Measurements from ENCODE around the gene COCH. TPM values are rescaled to one million over a fixed set of nuclear protein-coding genes. Genes with fewer than 3 reads are reported as not detected.

COCH gene
- total and polyA plus RNA-seq, 2 experiments from 2014 or later: 12.9 to 20.6 TPM

GRCh38 chr14:30938617-30939016, 64.3 kb downstream of the COCH start:
- TF ChIP-seq ZNF114 (CRISPR knock-in tag; IDR thresholded peaks at IDR 0.05): no peak
- TF ChIP-seq EZH2 (IDR thresholded peaks at IDR 0.05; ENCODE audit: low read depth, unreplicated experiment): no peak
- TF ChIP-seq EZH2phosphoT487 (IDR thresholded peaks at IDR 0.05; ENCODE audit: unreplicated experiment): no peak
- no peaks in the 10 kb centered on the region for H3F3A ChIP-seq (replicated peaks; ENCODE audit: low read depth)
- no peak overlapping the region for H2AFZ ChIP-seq
- H4K20me1 ChIP-seq (replicated peaks; ENCODE audit: insufficient read depth): no peaks in the 10 kb centered on the region
- H3K79me2 ChIP-seq (replicated peaks; ENCODE audit: insufficient read depth): no peaks in the 10 kb centered on the region
- H3K27me3 Mint-ChIP-seq (ENCODE audit: insufficient read depth, low read depth, poor library complexity): peaks cover 3% of the 10 kb centered on the region
- no peaks in the 10 kb centered on the region for H3K9me2 ChIP-seq (ENCODE audit: insufficient read depth)
- H3K36me3 Mint-ChIP-seq (ENCODE audit: low read depth): peaks cover 27% of the 10 kb centered on the region
- H3K4me3 Mint-ChIP-seq: no peak overlapping the region
- H3K9me3 Mint-ChIP-seq: no peaks in the 10 kb centered on the region
- H3K27me3 ChIP-seq (ENCODE audit: insufficient read depth): no peaks in the 10 kb centered on the region
- 0 out of 2 replicates have a peak, but pooled peaks cover 5% of the 10 kb centered on the region for H3K36me3 ChIP-seq (ENCODE audit: insufficient read depth)
- H3K4me3 ChIP-seq: no peak overlapping the region
- no peak for DNase-seq (ENCODE audit: low spot score)
- no peak overlapping the region for H3K4me2 ChIP-seq
- peaks cover 5% of the 10 kb centered on the region; the same call in 2 of the 3 replicates for H3K4me1 Mint-ChIP-seq
- no peak for ATAC-seq
- no peaks in the 10 kb centered on the region for H3K4me1 ChIP-seq (ENCODE audit: insufficient read depth)
- H3K27ac ChIP-seq (ENCODE audit: low read depth): no peak overlapping the region
- no peak overlapping the region for H3K27ac Mint-ChIP-seq

Other genes with a start within 250 kb of the COCH start
- 13.4 and 25.9 TPM in 2 replicates for gene AP4S1, start 151.1 kb downstream of the COCH start, total RNA-seq (2014; rRNA removed; shearing (Covaris generic))
- gene AP4S1, start 151.1 kb downstream of the COCH start, polyA plus RNA-seq (2016; fragmentation: Nextera tagmentation; extraction: Ambion mirVana): 13.3 and 15.7 TPM in 2 replicates
- 39.0 and 40.6 TPM in 2 replicates for gene STRN3, start 151.8 kb downstream of the COCH start, total RNA-seq (2014; rRNA removed; shearing (Covaris generic))
- gene STRN3, start 151.8 kb downstream of the COCH start, polyA plus RNA-seq (2016; fragmentation: Nextera tagmentation; extraction: Ambion mirVana): 28.3 and 35.0 TPM in 2 replicates

Measured in GM23338 (cell line).